H1 (cell line): ENCODE results near the gene PEPD. TPM values are rescaled to one million over a fixed set of nuclear protein-coding genes. Genes with fewer than 3 reads are reported as not detected.

Experiments
- E2F6 ChIP-seq: IDR thresholded peaks from 2 replicates; pipeline ENCODE4 v1.6.1; 2012; ENCODE audit warnings: inconsistent platforms
- GABPA ChIP-seq: IDR thresholded peaks from 2 replicates; pipeline ENCODE4 v1.6.1; 2011; ENCODE audit warnings: mild to moderate bottlenecking, low read length, moderate library complexity, borderline replicate concordance; ENCODE audit not compliant: insufficient read depth
- JUND ChIP-seq: IDR thresholded peaks from 2 replicates; pipeline ENCODE4 v1.6.1; 2011; ENCODE audit warnings: mild to moderate bottlenecking, improper control_type of control experiment, low read length
- NRF1 ChIP-seq: IDR thresholded peaks from 2 replicates; pipeline ENCODE4 v1.6.1; 2011; ENCODE audit warnings: mild to moderate bottlenecking, low read depth, low read length, improper control_type of control experiment
- PHF8 ChIP-seq: fragments of 200-600 bp; sonication (generic); conservative IDR thresholded peaks from 2 replicates; pipeline ENCODE4 v1.7.1; 2012; ENCODE audit warnings: low read depth, mild to moderate bottlenecking, inconsistent platforms, low read length, moderate library complexity
- RXRA ChIP-seq: IDR thresholded peaks from 2 replicates; pipeline ENCODE4 v1.6.1; 2011; ENCODE audit warnings: low read depth, mild to moderate bottlenecking, low read length, moderate library complexity; ENCODE audit not compliant: insufficient read depth
- SIN3A ChIP-seq, 2 experiments: IDR thresholded peaks in 1 of 2; conservative IDR thresholded peaks in 1 of 2; 2 replicates each; pipeline ENCODE4 v1.6.1; 2011 to 2012; ENCODE audit warnings: low read length in 2 of 2, improper control_type of control experiment in 1 of 2, low read depth in 1 of 2, mild to moderate bottlenecking in 1 of 2
- YY1 ChIP-seq: IDR thresholded peaks from 2 replicates; pipeline ENCODE4 v1.6.1; 2011; ENCODE audit warnings: low read depth, mild to moderate bottlenecking, low read length
- polyA plus RNA-seq, 7 experiments: library from polyadenylated mRNA; depleted of rRNA in 3 of 7; stranded (reverse) in 5 of 7; unstranded in 2 of 7; fragments of >200 nt in 5 of 7; fragments of 200-250 nt in 2 of 7; gene quantifications; 1 replicate in 5 of 7; 2 replicates in 1 of 7; 4 replicates in 1 of 7; pipeline versions ENCODE4 v1.2.1 to v1.2.3, GENCODE V29; 2011 to 2013; ENCODE audit warnings: missing spikeins in 2 of 7, mixed read lengths in 2 of 7
- total RNA-seq: library from RNA; stranded (reverse); fragmentation: NEBNext Ultra II Directional; extraction: Animal tissue kit (Norgen Biotek cat#: 25700); gene quantifications from 2 replicates; pipeline ENCODE4 v1.2.1, GENCODE V29; 2021

PEPD gene
- total and polyA plus RNA-seq, 2 of the 8 experiments (the other 6 are each of a cell fraction or from before 2014, with no cell fraction given): 84.1 to 178 TPM

DNA sequence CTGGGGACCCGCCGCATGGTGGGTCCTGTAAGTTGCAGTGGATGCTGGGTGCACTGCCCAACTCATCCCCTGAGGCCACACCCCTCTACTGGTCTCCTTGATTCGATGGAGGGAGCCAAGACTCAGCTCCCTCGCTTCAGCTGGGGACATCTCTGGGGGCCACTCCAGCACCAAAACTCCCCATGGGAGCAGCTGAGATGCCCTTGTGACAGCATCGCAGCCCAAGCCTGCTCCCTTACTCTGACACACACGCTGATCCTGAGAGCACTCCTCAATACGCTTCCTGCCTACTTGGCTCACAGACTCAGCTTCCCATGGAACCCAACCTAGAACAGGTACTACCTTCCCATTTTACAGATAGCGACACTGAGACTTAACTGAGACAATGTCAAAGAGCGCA, 56.2 kb downstream of the PEPD start (continued):
- TF ChIP-seq RXRA (no peak), YY1 (no peak), NRF1 (no peak), JUND (no peak), PHF8 (no peak), GABPA (no peak), E2F6 (no peak), SIN3A (conservative IDR thresholded peaks at IDR 0.05 in 1 of 2, IDR thresholded peaks at IDR 0.05 in 1 of 2; ENCODE audit: low read depth in 1 of 2, low read length in 2 of 2) (no peak)
